ENCODE data around the gene EBPL.

DNA sequence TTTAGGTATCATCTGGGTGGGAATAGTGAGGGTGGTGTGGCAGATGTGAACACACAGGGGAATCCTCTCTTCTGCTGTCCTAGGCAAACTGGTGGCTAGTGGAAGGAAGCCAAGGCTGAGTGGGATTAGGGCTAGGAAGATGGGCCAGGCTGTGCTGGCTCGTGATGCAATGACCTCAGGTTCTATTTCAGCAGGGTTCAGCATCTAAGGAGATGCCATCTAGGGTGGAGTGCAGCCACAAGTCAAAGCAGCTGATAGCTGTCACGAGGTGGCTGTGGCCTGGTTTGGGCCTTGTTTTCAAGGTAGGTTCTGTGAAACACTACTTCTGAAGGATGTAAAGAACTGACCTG, 41.3 kb downstream of the EBPL start:
- TF ChIP-seq EZH2phosphoT487 (IDR thresholded peaks at IDR 0.05; ENCODE audit: insufficient read depth, low read depth) (no peak), EZH2 (IDR thresholded peaks at IDR 0.05; ENCODE audit: insufficient read depth, poor library complexity, severe bottlenecking) (no peak)

All from GM23248 (cell line).